Mesenteric fat pad (tissue), 1 donor: ENCODE results near the gene JAK2. TPM values are rescaled to one million over a fixed set of nuclear protein-coding genes. Genes with fewer than 3 reads are reported as not detected.
A peak's percentile ranks its signal among the peaks of the same experiment; 100 is the strongest.
"Not testable (repeated sequence)": the region's sequence is repeated elsewhere in the genome, so short reads cannot be mapped to it uniquely, and the experiment has no call there.

Experiments used
- DNase-seq: peaks from one replicate; pipeline ENCODE4 v3.0.0-alpha.2; 2020; ENCODE audit warnings: low spot score
- total RNA-seq: library from RNA; stranded (reverse); fragmentation: NEBNext Ultra II Directional; extraction: Animal tissue kit (Norgen Biotek cat#: 25700); gene quantifications from one replicate; pipeline ENCODE4 v1.2.1, GENCODE V29; 2021
- donor health status: DM: yes; HTN: yes; CAD: no.

JAK2 gene
- total RNA-seq, 1 donor from 2014 or later = 25.1 TPM

- no peak for DNase-seq
Measured at GRCh38 chr9:4980086-4980727, 4.9 kb upstream of the JAK2 start.

- no peak for DNase-seq
Measured at GRCh38 chr9:4982721-4983482, 2.2 kb upstream of the JAK2 start.

- DNase-seq = no peak
Measured at GRCh38 chr9:4983601-4984165, 1.4 kb upstream of the JAK2 start.

GRCh38 chr9:4984171-4984620, 876 bp upstream of the JAK2 start:
- DNase-seq = no peak

- DNase-seq = no peak
Measured at GRCh38 chr9:4985386-4986266, 554 bp downstream of the JAK2 start.

GRCh38 chr9:4986296-4986695, 1.2 kb downstream of the JAK2 start:
- no peak for DNase-seq

GRCh38 chr9:4986783-4987182, 1.7 kb downstream of the JAK2 start:
- no peak for DNase-seq

- DNase-seq = no peak
Measured at GRCh38 chr9:4987961-4988421, 2.9 kb downstream of the JAK2 start.

GRCh38 chr9:4992872-4993271, 7.8 kb downstream of the JAK2 start:
- no peak for DNase-seq

GRCh38 chr9:4994166-4994890, 9.3 kb downstream of the JAK2 start:
- DNase-seq = no peak

GRCh38 chr9:4997196-4997595, 12.1 kb downstream of the JAK2 start:
- no peak for DNase-seq

- no peak for DNase-seq
Measured at GRCh38 chr9:4997631-4998030, 12.6 kb downstream of the JAK2 start.

- DNase-seq = no peak
Measured at GRCh38 chr9:5002811-5003210, 17.7 kb downstream of the JAK2 start.

- DNase-seq = no peak
Measured at GRCh38 chr9:5004481-5004880, 19.4 kb downstream of the JAK2 start.

GRCh38 chr9:5008202-5008601, 23.1 kb downstream of the JAK2 start:
- no peak for DNase-seq

GRCh38 chr9:5013374-5013773, 28.3 kb downstream of the JAK2 start:
- no peak for DNase-seq

GRCh38 chr9:5015934-5016333, 30.9 kb downstream of the JAK2 start:
- DNase-seq = no peak

- DNase-seq = no peak
Measured at GRCh38 chr9:5025416-5025815, 40.3 kb downstream of the JAK2 start.

- DNase-seq = not testable (repeated sequence)
Measured at GRCh38 chr9:5031941-5032340, 46.9 kb downstream of the JAK2 start.

GRCh38 chr9:5040730-5041389, 55.8 kb downstream of the JAK2 start:
- peak; percentile 81 for DNase-seq
